ACHN (cell line): ENCODE measurements around the gene PAX5.
A peak's percentile ranks its signal among the peaks of the same experiment; 100 is the strongest.

Source experiments
- DNase-seq: peaks from one replicate; pipeline ENCODE4 v3.0.0-alpha.2; 2015
- in situ Hi-C: cut with HindIII; loops from 2 replicates; pipeline ENCODE4 v1.10.0; 2017; ENCODE audit warnings: low sequenced_read_pairs, low pct_ligation_motif_present, low pct_unique_long_range_greater_than_20kb

Gene PAX5

DNA sequence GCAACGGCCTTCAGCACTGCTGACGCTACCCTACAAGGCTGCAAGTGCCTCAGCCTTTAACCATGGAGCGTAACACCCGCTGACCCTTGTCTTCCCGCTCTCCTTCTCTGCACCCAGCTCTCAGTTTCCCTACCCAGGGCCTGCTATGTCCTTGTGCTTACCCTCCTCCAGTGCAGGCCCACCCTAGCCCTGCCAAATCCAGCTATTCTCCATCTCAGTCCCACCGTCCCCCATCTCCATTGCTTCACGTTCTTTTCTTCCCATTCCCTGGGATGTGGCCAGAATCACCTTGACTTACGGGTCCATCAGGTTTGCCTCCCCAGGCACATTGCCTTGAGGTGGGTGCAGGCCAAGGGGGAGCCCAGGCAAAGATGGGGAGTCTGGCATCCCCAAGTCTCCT lies 91.2 kb downstream of the PAX5 start:
- in situ Hi-C loops: no loop called here
- no peak for DNase-seq

DNA sequence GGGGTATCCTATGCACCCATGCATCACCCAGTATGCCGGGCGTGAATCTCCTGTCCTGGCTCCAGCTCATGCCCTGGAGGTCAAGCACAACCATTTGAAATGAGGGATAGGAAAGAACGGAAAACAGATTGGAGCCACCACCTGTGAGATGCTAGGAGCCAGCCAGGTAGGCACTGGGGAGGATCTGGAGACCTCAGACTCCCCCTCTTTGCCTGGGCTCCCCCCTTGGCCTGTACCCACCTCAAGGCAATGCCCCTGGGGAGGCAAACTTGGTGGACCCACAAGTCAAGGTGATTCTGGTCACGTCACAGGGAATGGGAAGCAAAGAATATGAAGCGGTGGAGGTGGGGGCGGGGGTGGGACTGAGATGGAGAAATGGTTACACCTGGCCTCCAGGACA lies 92.6 kb downstream of the PAX5 start:
- DNase-seq: no peak
- in situ Hi-C loops: no loop called here

DNA sequence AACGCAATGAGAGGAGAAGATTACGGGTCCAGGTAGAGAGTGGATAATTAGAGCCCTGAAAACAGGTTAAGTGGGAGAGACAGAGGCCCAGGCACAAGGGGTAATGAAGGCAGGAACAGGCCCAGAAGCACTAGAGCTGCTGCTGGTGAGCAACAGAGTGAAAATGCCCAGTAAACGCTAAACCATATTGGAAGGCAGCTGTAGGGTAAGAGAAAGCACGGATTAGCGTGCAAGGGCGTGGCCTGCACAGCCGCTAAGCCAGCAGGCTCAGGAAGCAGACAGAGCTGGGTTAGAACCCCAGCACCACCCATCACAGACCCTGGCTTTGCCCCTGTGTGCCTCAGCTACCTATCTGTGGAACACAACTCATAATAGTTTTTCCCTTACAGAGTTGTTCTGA lies 93.2 kb downstream of the PAX5 start:
- in situ Hi-C loops: no loop called here
- no peak for DNase-seq

DNA sequence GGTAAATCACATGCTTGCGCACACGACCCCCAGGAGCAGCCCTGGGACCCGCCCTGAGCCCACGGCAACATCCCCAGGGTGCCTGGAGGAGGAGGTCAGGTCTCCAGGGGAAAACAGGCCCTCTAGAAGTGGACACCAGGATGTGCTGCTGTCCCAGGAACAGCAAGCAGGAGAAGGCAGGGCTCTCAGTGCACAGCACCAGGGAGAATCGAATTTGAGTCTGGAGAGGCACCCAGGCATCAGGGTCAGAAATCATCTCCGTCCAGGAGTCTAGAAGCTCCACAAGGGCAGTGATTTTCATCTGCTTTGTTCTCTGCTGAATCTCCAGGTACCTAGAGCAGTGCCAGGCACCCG lies 93.6 kb downstream of the PAX5 start:
- DNase-seq: no peak
- in situ Hi-C loops: no loop called here

DNA sequence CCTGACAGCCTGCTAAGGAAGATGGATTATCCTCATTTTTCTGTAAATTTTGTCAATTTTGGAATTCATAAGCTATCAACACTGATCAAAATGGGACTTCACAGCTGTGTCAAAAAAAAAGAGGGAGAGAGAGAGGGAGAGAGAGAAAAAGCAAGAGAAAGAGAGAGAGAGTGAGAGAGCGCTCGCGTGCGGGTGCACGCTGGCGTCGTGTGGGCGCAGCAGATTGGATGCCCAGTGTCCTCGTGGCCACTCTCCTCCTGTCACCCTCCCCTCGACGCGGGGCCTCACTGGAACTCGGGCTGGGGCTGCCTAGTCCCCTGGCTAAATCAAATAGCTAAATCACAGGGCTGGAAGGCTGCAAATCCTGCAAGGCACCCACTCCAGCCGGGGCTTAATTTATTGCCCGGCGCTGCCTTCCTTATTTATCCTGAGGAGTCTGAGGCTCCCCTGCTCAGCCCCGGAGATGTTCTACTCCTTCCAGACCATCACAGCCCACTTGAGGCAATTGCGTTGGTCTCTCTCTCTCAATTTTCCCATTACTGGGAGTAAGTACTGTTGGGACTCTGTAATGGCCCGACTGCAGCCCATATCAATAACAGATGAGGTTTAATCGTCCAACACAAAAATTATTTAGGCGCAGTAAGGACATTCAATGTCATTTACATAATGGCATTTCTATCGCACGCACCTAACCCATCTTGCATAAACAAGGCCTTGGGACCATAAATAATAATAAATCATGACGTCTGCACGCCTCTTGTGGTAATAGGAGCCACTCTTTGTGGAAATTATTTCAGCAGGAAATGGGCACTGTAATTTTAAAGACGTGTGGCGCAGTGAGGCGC lies 94.2 kb downstream of the PAX5 start:
- in situ Hi-C loops: no loop called here
- no peak for DNase-seq

- DNase-seq: no peak
- in situ Hi-C loops: no loop called here
Measured at GRCh38 chr9:36939214-36939613, 94.9 kb downstream of the PAX5 start.

GRCh38 chr9:36938617-36939016 lies 95.5 kb downstream of the PAX5 start:
- no peak for DNase-seq
- in situ Hi-C loops: no loop called here

- in situ Hi-C loops: no loop called here
- no peak for DNase-seq
Measured at GRCh38 chr9:36937951-36938350, 96.1 kb downstream of the PAX5 start.

- in situ Hi-C loops: no loop called here
- DNase-seq: no peak
Measured at GRCh38 chr9:36937346-36937745, 96.7 kb downstream of the PAX5 start.

GRCh38 chr9:36936498-36936831 lies 97.6 kb downstream of the PAX5 start:
- no peak for DNase-seq
- in situ Hi-C loops: no loop called here

GRCh38 chr9:36935768-36936497 lies 98.1 kb downstream of the PAX5 start:
- no peak for DNase-seq
- in situ Hi-C loops: no loop called here

GRCh38 chr9:36935332-36935731 lies 98.7 kb downstream of the PAX5 start:
- in situ Hi-C loops: no loop called here
- DNase-seq: no peak

- in situ Hi-C loops: no loop called here
- no peak for DNase-seq
Measured at GRCh38 chr9:36934478-36935065, 99.5 kb downstream of the PAX5 start.

- in situ Hi-C loops: no loop called here
- no peak for DNase-seq
Measured at GRCh38 chr9:36933676-36934215, 100.3 kb downstream of the PAX5 start.

DNA sequence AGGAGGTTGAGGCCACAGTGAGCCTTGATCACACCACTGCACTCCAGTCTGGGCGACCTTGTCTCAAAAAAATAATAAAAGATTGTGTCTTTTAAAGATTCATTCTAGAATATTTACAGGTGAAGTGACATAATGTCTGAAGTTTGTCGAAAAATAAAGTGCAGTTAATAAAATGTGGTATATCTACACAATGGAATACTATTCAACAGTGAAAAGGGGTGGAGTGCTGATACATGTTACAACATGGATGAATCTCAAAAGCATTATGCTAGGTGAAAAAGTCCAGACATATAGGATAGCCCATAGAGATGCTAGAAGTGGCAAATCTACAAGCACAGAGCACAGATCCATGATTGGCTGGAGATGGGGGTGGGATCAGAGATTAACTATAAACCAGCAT lies 101.9 kb downstream of the PAX5 start:
- in situ Hi-C loops: no loop called here
- no peak for DNase-seq

DNA sequence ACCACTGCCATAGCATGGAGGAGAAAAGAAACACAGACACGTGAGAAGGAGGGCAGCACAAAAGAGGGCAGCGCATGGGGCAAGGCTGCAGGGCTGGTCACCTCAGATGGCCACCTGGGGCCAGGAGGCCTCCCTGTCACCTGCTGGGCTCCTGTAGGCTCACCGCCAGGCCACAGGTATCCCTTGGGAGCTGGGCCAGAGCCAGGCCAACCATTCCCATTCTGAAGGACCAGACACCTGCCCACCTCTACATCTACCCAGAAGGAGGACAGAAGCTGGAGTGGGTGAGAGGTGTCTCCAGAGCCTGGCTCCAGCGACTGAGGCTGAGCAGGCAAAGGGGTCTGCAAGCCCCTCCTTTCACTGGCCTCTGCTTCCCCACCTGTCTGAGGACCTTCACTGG lies 103.1 kb downstream of the PAX5 start:
- in situ Hi-C loops: no loop called here

GRCh38 chr9:36929350-36929675 lies 104.8 kb downstream of the PAX5 start:
- in situ Hi-C loops: no loop called here
- DNase-seq: no peak

More for the DNA sequence above, 103.1 kb downstream of the PAX5 start:
- DNase-seq: no peak

DNA sequence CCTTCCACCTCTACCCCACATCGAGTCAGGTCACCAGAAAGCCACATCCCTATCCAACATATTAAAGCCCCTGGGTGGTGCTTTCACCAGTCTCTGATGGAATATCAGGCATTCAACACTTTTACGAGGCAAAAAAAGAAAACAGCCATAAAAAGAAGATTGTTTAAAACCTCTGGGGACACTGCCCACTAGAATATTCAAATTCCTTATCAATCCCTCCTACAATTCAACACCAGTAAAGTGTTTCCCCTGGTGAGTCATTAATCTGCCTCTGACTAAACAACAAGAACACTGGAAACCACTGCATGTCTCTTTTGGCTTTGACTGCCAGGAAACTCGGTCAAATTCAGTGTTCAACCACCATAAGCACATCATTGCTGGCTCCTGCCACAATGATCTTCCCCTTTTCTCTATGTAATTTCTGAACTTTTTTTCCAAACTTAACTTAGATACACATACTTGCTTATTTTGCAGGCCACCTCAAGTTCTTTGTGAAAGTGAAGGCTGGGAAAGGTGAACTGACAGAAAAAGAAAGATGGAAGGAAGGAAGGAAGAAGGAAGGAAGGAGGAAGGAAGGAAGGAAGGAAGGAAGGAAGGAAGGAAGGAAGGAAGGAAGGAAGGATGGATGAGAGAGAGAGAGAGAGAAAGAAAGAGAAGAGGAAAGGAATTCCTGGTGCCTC lies 105.3 kb downstream of the PAX5 start:
- DNase-seq: peak; percentile 55

GRCh38 chr9:36928210-36928609 lies 105.9 kb downstream of the PAX5 start:
- in situ Hi-C loops: no loop called here

More for the DNA sequence above, 105.3 kb downstream of the PAX5 start:
- in situ Hi-C loops: no loop called here

More at GRCh38 chr9:36928210-36928609, 105.9 kb downstream of the PAX5 start:
- no peak for DNase-seq
